BLaER1 (cell line): ENCODE data around the gene DNAJC8.
A peak's percentile ranks its signal among the peaks of the same experiment; 100 is the strongest.

Experiments used
- H3K27ac ChIP-seq: shearing (Covaris generic); formaldehyde crosslinking; 2 replicates; pipeline ENCODE4 v1.8.1; 2022
- H3K27me3 ChIP-seq: shearing (Covaris generic); formaldehyde crosslinking; 2 replicates; pipeline ENCODE4 v1.8.1; 2022
- H3K36me3 ChIP-seq: shearing (Covaris generic); formaldehyde crosslinking; 2 replicates; pipeline ENCODE4 v1.8.1; 2022
- H3K4me1 ChIP-seq: shearing (Covaris generic); formaldehyde crosslinking; 2 replicates; pipeline ENCODE4 v1.8.1; 2022
- H3K4me2 ChIP-seq: shearing (Covaris generic); formaldehyde crosslinking; 2 replicates; pipeline ENCODE4 v1.8.1; 2022
- H3K4me3 ChIP-seq: shearing (Covaris generic); formaldehyde crosslinking; 2 replicates; pipeline ENCODE4 v1.8.1; 2022
- H3K9ac ChIP-seq: shearing (Covaris generic); formaldehyde crosslinking; 2 replicates; pipeline ENCODE4 v1.8.1; 2022
- H3K9me3 ChIP-seq: shearing (Covaris generic); formaldehyde crosslinking; 2 replicates; pipeline ENCODE4 v1.8.1; 2022
- H4K20me1 ChIP-seq: shearing (Covaris generic); formaldehyde crosslinking; 2 replicates; pipeline ENCODE4 v1.8.1; 2022
- Cebpa-rat ChIP-seq: shearing (Covaris generic); IDR thresholded peaks from 2 replicates; pipeline ENCODE4 v1.8.1; 2022

Gene DNAJC8

DNA sequence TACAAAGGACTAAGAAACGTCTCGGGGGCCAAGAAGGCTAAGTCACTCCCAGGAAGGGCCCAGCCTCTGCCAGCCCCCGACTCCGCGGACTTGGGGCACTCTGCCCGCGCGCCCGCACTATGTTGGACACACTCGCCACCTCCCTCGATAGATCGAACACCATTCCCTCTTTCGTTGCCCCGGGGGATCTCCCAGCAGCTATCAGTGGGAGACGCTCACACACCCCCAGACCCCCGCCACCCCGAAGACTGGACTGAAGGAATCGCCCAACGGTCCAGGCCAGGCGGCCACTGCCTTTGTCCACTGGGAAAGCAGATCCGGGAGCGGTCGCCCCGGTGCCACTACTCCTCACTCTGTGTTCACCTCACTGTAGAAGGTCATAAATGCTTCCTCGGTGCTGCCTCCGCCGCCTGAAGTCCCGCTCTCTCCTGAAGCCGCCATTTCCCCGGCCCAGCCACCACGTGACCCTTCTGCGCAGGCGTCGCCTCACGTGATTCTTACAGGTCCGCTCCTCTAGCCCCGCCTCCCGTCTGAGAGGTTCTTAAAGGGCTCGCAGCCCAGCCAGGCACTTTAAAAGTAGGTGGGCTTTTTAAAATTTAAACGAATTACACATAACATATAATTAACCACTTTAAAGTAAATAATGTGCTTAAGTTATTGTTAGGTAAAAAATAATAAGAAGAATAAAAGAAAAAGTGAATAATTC lies at the start of gene DNAJC8:
Gene DNAJC8 (minus strand): TSS at position 472 of the 706 bp plus-strand sequence. CDS start 31 bp downstream, at position 441.
- peak within 1 kb of the TSS; percentile 81 for H3K4me3 ChIP-seq
- H3K4me1 ChIP-seq, result peaks cover 52% of the 10 kb centered on the region
- peak within 1 kb of the TSS; percentile 88 for H3K4me2 ChIP-seq
- peak within 1 kb of the TSS; percentile 95 for H3K9ac ChIP-seq
- no peaks in the 10 kb centered on the region for H3K27me3 ChIP-seq
- peaks cover 36% of the 10 kb centered on the region for H3K36me3 ChIP-seq
- H3K9me3 ChIP-seq, result no peaks in the 10 kb centered on the region
- peaks cover 36% of the 10 kb centered on the region; the same call in 1 of the 2 replicates for H4K20me1 ChIP-seq
- peak within 1 kb of the TSS; percentile 89 for H3K27ac ChIP-seq
- no peak for TF ChIP-seq Cebpa-rat

- no peak overlapping the region for H3K27ac ChIP-seq
- H3K9me3 ChIP-seq, result no peaks in the 10 kb centered on the region
- H3K27me3 ChIP-seq, result no peaks in the 10 kb centered on the region
- no peak overlapping the region for H3K4me2 ChIP-seq
- no peaks in the 10 kb centered on the region for H4K20me1 ChIP-seq
- H3K36me3 ChIP-seq, result peaks cover 69% of the 10 kb centered on the region
- no peak for TF ChIP-seq Cebpa-rat
- H3K9ac ChIP-seq, result no peak overlapping the region
- peaks cover 9% of the 10 kb centered on the region for H3K4me1 ChIP-seq
- H3K4me3 ChIP-seq, result no peak overlapping the region
Measured at GRCh38 chr1:28281608-28282425, 49.0 kb upstream of the DNAJC8 start.

DNA sequence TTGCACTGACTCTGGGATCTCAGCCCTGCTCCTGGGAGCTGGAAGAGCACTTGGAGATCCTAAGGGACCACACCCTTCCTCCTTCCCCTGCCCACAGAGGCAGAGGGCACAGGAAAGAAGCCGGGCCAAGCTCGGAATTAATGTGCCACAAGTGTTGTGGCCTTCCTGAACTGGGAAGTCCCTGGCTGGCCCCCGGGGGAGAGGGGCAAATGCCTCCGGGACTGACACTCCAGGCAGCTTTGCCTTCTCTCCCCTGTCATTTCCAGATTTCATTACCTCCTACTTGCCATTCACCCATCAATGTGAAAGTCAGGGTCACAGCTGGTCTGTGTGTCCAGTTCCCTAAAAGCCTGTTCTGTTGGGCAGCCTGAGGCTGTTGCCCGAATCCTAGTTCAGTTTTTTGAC lies 48.1 kb upstream of the DNAJC8 start:
- no peak for TF ChIP-seq Cebpa-rat
- H3K9ac ChIP-seq, result no peak overlapping the region
- H3K36me3 ChIP-seq, result peaks cover 78% of the 10 kb centered on the region
- H4K20me1 ChIP-seq, result no peaks in the 10 kb centered on the region
- no peaks in the 10 kb centered on the region for H3K27me3 ChIP-seq
- peaks cover 9% of the 10 kb centered on the region for H3K4me1 ChIP-seq
- no peaks in the 10 kb centered on the region for H3K9me3 ChIP-seq
- H3K4me3 ChIP-seq, result no peak overlapping the region
- H3K27ac ChIP-seq, result no peak overlapping the region
- H3K4me2 ChIP-seq, result no peak overlapping the region

DNA sequence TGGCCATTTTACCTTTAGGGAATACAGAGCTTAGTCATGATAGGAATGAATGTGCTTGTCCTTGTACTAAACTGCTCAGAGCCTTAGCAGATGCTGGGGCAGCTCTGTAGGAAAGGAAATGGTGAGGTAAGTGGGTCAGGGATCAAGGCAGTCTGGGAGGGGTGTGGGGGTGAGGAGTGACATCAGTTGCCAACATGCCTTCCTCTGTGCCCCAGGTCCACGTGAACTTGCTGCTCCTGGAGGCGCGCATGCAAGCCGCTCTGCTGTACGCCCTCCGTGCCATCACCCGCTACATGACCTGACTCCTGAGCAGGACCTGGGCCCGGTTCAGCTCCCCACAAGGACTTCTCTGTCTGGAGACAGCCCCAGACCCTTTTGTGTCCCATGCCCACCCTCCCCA lies 47.7 kb upstream of the DNAJC8 start:
- Histone ChIP-seq H3K4me1 (peaks cover 9% of the 10 kb centered on the region), H3K27ac (no peak overlapping the region), H3K9me3 (no peaks in the 10 kb centered on the region), H3K27me3 (no peaks in the 10 kb centered on the region), H3K36me3 (peaks cover 82% of the 10 kb centered on the region), H4K20me1 (no peaks in the 10 kb centered on the region), H3K4me2 (no peak overlapping the region), H3K9ac (no peak overlapping the region), H3K4me3 (no peak overlapping the region)
- TF ChIP-seq Cebpa-rat, result no peak

GRCh38 chr1:28279721-28280120 lies 46.9 kb upstream of the DNAJC8 start:
- Histone ChIP-seq H3K4me1 (peaks cover 9% of the 10 kb centered on the region), H3K9me3 (no peaks in the 10 kb centered on the region), H3K36me3 (peaks cover 90% of the 10 kb centered on the region), H3K27ac (no peak overlapping the region), H3K4me2 (no peak overlapping the region), H3K4me3 (no peak overlapping the region), H3K27me3 (no peaks in the 10 kb centered on the region), H4K20me1 (no peaks in the 10 kb centered on the region), H3K9ac (no peak overlapping the region)
- TF ChIP-seq Cebpa-rat, result no peak

DNA sequence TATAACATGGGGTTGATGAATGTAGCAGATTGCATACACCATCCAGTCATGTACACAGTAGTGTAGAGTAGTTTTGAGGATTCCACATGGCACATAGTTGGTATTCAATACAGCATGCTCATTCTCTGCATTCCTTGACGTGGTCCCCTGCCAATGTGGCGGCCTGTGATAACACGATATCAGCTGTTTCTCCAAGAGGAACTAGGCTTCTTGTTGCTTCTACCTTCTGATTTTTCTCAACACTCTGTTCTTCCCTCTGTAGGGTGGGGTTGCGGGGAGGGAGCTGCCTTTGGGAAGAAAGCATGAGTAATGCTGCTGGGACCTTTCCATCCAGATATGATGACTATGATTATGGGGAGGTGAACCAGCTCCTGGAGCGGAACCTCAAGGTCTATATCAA lies 45.9 kb upstream of the DNAJC8 start:
- no peaks in the 10 kb centered on the region for H3K27me3 ChIP-seq
- H3K36me3 ChIP-seq, result peaks cover 99% of the 10 kb centered on the region
- no peak overlapping the region for H3K4me2 ChIP-seq
- peaks cover 9% of the 10 kb centered on the region for H3K4me1 ChIP-seq
- H3K4me3 ChIP-seq, result no peak overlapping the region
- no peaks in the 10 kb centered on the region for H4K20me1 ChIP-seq
- no peak for TF ChIP-seq Cebpa-rat
- H3K27ac ChIP-seq, result no peak overlapping the region
- no peaks in the 10 kb centered on the region for H3K9me3 ChIP-seq
- no peak overlapping the region for H3K9ac ChIP-seq

GRCh38 chr1:28273216-28273860 lies 40.5 kb upstream of the DNAJC8 start:
- Histone ChIP-seq H3K4me2 (no peak overlapping the region), H3K9me3 (no peaks in the 10 kb centered on the region), H3K9ac (no peak overlapping the region), H3K36me3 (peaks cover 97% of the 10 kb centered on the region), H3K27me3 (no peaks in the 10 kb centered on the region), H3K27ac (no peak overlapping the region), H3K4me1 (peaks cover 5% of the 10 kb centered on the region), H4K20me1 (peaks cover 49% of the 10 kb centered on the region), H3K4me3 (no peak overlapping the region)
- TF ChIP-seq Cebpa-rat, result no peak

DNA sequence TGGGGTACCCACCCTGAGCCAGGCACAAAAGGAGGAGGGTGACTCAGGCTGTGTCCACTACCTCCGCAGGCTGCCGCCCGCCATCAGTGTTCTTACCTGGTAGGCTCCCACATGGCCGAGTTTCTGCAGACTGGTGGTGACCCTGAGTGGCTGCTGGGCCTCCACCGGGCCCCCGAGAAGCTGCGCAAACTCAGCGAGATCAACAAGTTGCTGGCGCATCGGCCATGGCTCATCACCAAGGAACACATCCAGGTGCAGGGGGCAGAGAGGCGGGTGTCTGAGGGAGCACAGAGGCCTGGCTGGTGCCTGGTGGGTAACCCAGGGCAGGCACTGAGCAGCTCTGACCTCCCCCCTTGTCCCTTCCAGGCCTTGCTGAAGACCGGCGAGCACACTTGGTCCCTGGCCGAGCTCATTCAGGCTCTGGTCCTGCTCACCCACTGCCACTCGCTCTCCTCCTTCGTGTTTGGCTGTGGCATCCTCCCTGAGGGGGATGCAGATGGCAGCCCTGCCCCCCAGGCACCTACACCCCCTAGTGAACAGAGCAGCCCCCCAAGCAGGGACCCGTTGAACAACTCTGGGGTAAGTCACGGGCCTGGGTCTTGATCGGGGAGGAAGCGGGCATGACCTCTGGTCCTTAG lies 39.5 kb upstream of the DNAJC8 start:
- Histone ChIP-seq H3K4me3 (no peak overlapping the region), H3K4me2 (no peak overlapping the region), H3K36me3 (peaks cover 87% of the 10 kb centered on the region), H3K27ac (no peak overlapping the region), H3K9me3 (no peaks in the 10 kb centered on the region), H3K27me3 (no peaks in the 10 kb centered on the region), H3K9ac (no peak overlapping the region), H4K20me1 (peaks cover 59% of the 10 kb centered on the region), H3K4me1 (peaks cover 11% of the 10 kb centered on the region)
- TF ChIP-seq Cebpa-rat, result no peak

- H3K36me3 ChIP-seq, result peaks cover 59% of the 10 kb centered on the region
- H3K9me3 ChIP-seq, result no peaks in the 10 kb centered on the region
- H3K9ac ChIP-seq, result no peak overlapping the region
- H3K4me3 ChIP-seq, result no peak overlapping the region
- no peaks in the 10 kb centered on the region for H3K27me3 ChIP-seq
- peaks cover 87% of the 10 kb centered on the region for H4K20me1 ChIP-seq
- TF ChIP-seq Cebpa-rat, result no peak
- peaks cover 20% of the 10 kb centered on the region for H3K4me1 ChIP-seq
- H3K4me2 ChIP-seq, result no peak overlapping the region
- no peak overlapping the region for H3K27ac ChIP-seq
Measured at GRCh38 chr1:28269529-28269928, 36.7 kb upstream of the DNAJC8 start.
